ENCODE measurements around the gene SNAPIN.
A peak's percentile ranks its signal among the peaks of the same experiment; 100 is the strongest.

SNAPIN gene

DNA sequence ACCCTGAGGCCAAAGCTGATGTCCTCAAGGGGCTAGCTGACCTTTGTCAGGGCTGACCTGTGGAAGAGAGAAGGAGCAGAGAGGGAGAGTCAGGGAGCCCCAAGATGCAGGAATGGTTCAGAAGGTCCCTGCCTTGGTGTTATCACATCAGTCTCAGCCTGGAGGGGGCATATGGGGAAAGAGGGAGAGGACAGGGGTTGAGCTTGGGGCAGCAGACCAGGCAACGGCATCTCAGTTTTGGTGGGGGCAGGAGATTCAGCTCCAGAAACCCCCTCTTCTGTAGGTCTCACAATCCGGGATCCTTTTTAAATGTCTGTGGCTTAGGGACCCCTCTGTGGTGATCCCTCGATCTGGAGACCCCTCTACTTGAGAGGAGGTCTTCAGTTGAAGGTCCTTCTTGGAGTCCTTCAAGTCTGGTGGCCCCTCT is 32.0 kb upstream of the SNAPIN start:
- H3K36me3 ChIP-seq (replicated peaks; ENCODE audit: insufficient read depth, low read length) = no peaks in the 10 kb centered on the region
- H3K79me2 ChIP-seq (ENCODE audit: low read length) = no peaks in the 10 kb centered on the region
- H3K9ac ChIP-seq (ENCODE audit: low read length) = no peak overlapping the region
- no peaks in the 10 kb centered on the region for H3K4me1 ChIP-seq (ENCODE audit: low read length)
- H4K20me1 ChIP-seq (ENCODE audit: insufficient read depth, low read length) = no peaks in the 10 kb centered on the region
- no peaks in the 10 kb centered on the region for H3F3A ChIP-seq (ENCODE audit: insufficient read depth, low read length)
- H2AFZ ChIP-seq (ENCODE audit: low read length) = no peak overlapping the region
- H3K27ac ChIP-seq (ENCODE audit: low read length) = no peak overlapping the region
- DNase-seq = no peak
- H3K4me2 ChIP-seq (ENCODE audit: low read depth, low read length) = no peak overlapping the region
- no peaks in the 10 kb centered on the region for H3K27me3 ChIP-seq (replicated peaks; ENCODE audit: insufficient read depth, low read length)
- no peak for TF ChIP-seq EZH2phosphoT487 (IDR thresholded peaks at IDR 0.05; ENCODE audit: low read length)
- no peak for TF ChIP-seq EZH2 (optimal IDR thresholded peaks at IDR 0.05; ENCODE audit: low read depth, low read length)
- TF ChIP-seq CTCF (IDR thresholded peaks at IDR 0.05; ENCODE audit: low read length) = no peak
- H3K9me3 ChIP-seq (replicated peaks; ENCODE audit: insufficient read depth, low read length) = no peaks in the 10 kb centered on the region
- no peak overlapping the region for H3K4me3 ChIP-seq (ENCODE audit: low read length)
- no peaks in the 10 kb centered on the region for H3K9me2 ChIP-seq (replicated peaks; ENCODE audit: insufficient read depth, low read length)

DNA sequence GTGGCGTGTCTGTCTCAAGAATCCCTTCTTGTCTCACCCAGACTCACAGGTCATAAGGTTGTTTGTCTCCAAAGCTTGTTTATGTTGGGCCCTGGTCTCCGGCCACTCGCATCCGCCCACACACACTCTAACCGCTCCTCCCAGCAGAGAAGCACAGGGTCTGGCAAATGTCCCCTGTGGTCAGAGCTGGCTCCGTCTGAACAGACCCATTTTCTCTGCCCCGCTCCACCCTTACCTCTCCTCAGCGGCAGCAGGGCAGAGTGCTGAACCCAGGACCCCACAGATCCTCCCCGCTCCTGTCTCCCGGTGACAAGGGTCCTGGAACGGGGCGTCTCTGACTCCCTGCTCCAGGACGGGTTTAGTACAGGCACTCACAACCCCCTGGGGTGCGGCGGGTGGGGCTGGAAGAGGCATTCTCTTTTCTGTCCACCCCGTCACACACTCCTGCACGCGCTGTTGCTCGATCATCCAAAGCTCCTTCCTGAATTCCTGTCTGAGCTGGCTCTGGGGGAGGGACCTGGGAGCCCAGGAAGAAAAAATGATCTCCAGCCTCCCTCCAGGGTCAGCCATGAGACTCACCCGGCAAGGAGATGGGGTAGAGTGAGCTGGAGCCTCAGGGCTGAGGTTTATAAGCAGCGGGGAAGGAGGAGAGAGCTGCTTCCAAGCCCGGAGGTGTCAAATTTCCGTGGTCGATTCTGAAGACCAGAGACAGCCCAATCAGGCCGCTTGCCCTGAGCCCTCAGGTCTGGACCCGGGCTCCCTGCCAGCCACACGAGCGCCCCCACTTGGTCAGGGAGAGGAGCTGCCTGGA is 31.4 kb upstream of the SNAPIN start, which contains the start of gene S100A13:
Gene S100A13, minus strand, starts transcription at position 602 of the 811 bp plus-strand sequence. CDS start 1,033 bp downstream, outside the sequence.
- H3K9me2 ChIP-seq (replicated peaks; ENCODE audit: insufficient read depth, low read length) = no peaks in the 10 kb centered on the region
- H3F3A ChIP-seq (ENCODE audit: insufficient read depth, low read length) = no peaks in the 10 kb centered on the region
- no peaks in the 10 kb centered on the region for H3K4me1 ChIP-seq (ENCODE audit: low read length)
- TF ChIP-seq CTCF (IDR thresholded peaks at IDR 0.05; ENCODE audit: low read length) (peak; percentile 39; the same call in 1 of the 2 replicates), EZH2 (optimal IDR thresholded peaks at IDR 0.05; ENCODE audit: low read depth, low read length) (no peak)
- no peak for DNase-seq
- H4K20me1 ChIP-seq (ENCODE audit: insufficient read depth, low read length) = no peaks in the 10 kb centered on the region
- no peaks in the 10 kb centered on the region for H3K36me3 ChIP-seq (replicated peaks; ENCODE audit: insufficient read depth, low read length)
- no peak within 1 kb of the TSS for H3K4me3 ChIP-seq (ENCODE audit: low read length)
- no peak within 1 kb of the TSS for H3K27ac ChIP-seq (ENCODE audit: low read length)
- H2AFZ ChIP-seq (ENCODE audit: low read length) = no peak within 1 kb of the TSS
- no peaks in the 10 kb centered on the region for H3K27me3 ChIP-seq (replicated peaks; ENCODE audit: insufficient read depth, low read length)
- no peak within 1 kb of the TSS for H3K4me2 ChIP-seq (ENCODE audit: low read depth, low read length)
- H3K79me2 ChIP-seq (ENCODE audit: low read length) = no peaks in the 10 kb centered on the region
- no peak within 1 kb of the TSS for H3K9ac ChIP-seq (ENCODE audit: low read length)
- no peaks in the 10 kb centered on the region for H3K9me3 ChIP-seq (replicated peaks; ENCODE audit: insufficient read depth, low read length)

- no peak within 1 kb of the TSS for H3K4me2 ChIP-seq (ENCODE audit: low read depth, low read length)
- H3K27me3 ChIP-seq (replicated peaks; ENCODE audit: insufficient read depth, low read length) = no peaks in the 10 kb centered on the region
- H3K9me3 ChIP-seq (replicated peaks; ENCODE audit: insufficient read depth, low read length) = no peaks in the 10 kb centered on the region
- no peak for DNase-seq
- H3F3A ChIP-seq (ENCODE audit: insufficient read depth, low read length) = no peaks in the 10 kb centered on the region
- H3K9me2 ChIP-seq (replicated peaks; ENCODE audit: insufficient read depth, low read length) = no peaks in the 10 kb centered on the region
- no peak within 1 kb of the TSS for H3K9ac ChIP-seq (ENCODE audit: low read length)
- no peak for TF ChIP-seq EZH2phosphoT487 (IDR thresholded peaks at IDR 0.05; ENCODE audit: low read length)
- no peak; the same call in 1 of the 2 replicates for TF ChIP-seq CTCF (IDR thresholded peaks at IDR 0.05; ENCODE audit: low read length)
- TF ChIP-seq EZH2 (optimal IDR thresholded peaks at IDR 0.05; ENCODE audit: low read depth, low read length) = no peak
- H3K36me3 ChIP-seq (replicated peaks; ENCODE audit: insufficient read depth, low read length) = no peaks in the 10 kb centered on the region
- H4K20me1 ChIP-seq (ENCODE audit: insufficient read depth, low read length) = no peaks in the 10 kb centered on the region
- no peak within 1 kb of the TSS for H3K27ac ChIP-seq (ENCODE audit: low read length)
- H2AFZ ChIP-seq (ENCODE audit: low read length) = no peak within 1 kb of the TSS
- H3K4me1 ChIP-seq (ENCODE audit: low read length) = no peaks in the 10 kb centered on the region
- H3K4me3 ChIP-seq (ENCODE audit: low read length) = no peak within 1 kb of the TSS
- no peaks in the 10 kb centered on the region for H3K79me2 ChIP-seq (ENCODE audit: low read length)
These were observed 30.5 kb upstream of the SNAPIN start, which contains the start of gene S100A1 for GRCh38 chr1:153627715-153628626. Gene S100A1, plus strand, starts transcription at chr1:153628434. Its CDS starts 2,088 bp downstream, at chr1:153630522.

Measured in MM.1S (cell line).